Liver (tissue), 9 donors: ENCODE results near the gene SFXN2. TPM values are rescaled to one million over a fixed set of nuclear protein-coding genes. Genes with fewer than 3 reads are reported as not detected.

Experiments
- DNase-seq: peaks from one replicate; pipeline ENCODE4 v3.0.0-alpha.2; 2017; ENCODE audit warnings: low spot score
- H3K27ac ChIP-seq, 2 donors: one replicate each; pipeline ENCODE4 v1.7.0; 2013; ENCODE audit warnings: inconsistent platforms in 2 of 2, low read length in 2 of 2, control low read depth in 1 of 2, low read depth in 1 of 2, mild to moderate bottlenecking in 1 of 2
- H3K27me3 ChIP-seq, 4 donors: one replicate each; pipeline versions ENCODE4 v1.6.1 to v1.7.0; 2013; ENCODE audit warnings: low read length in 3 of 4, inconsistent platforms in 1 of 4, mild to moderate bottlenecking in 1 of 4, moderate library complexity in 1 of 4; ENCODE audit not compliant: control insufficient read depth in 4 of 4, insufficient read depth in 4 of 4
- H3K36me3 ChIP-seq, 4 donors: one replicate each; pipeline versions ENCODE4 v1.6.1 to v1.7.0; 2013; ENCODE audit warnings: low read length in 3 of 4, mild to moderate bottlenecking in 3 of 4, low read depth in 1 of 4, moderate library complexity in 1 of 4; ENCODE audit not compliant: control insufficient read depth in 4 of 4, insufficient read depth in 3 of 4
- H3K4me1 ChIP-seq, 4 donors: one replicate each; pipeline versions ENCODE4 v1.6.1 to v1.7.0; 2013; ENCODE audit warnings: low read length in 3 of 4, mild to moderate bottlenecking in 3 of 4, moderate library complexity in 1 of 4; ENCODE audit not compliant: control insufficient read depth in 4 of 4, insufficient read depth in 4 of 4
- H3K4me3 ChIP-seq, 3 donors: one replicate each; pipeline versions ENCODE4 v1.6.1 to v1.7.0; 2013; ENCODE audit warnings: low read length in 3 of 3, control low read depth in 1 of 3, low read depth in 1 of 3, mild to moderate bottlenecking in 1 of 3
- H3K9ac ChIP-seq, 2 donors: one replicate each; pipeline ENCODE4 v1.7.0; 2013; ENCODE audit warnings: low read length in 2 of 2, mild to moderate bottlenecking in 2 of 2, moderate library complexity in 2 of 2, control low read depth in 1 of 2, low read depth in 1 of 2
- H3K9me3 ChIP-seq, 4 donors: one replicate each; pipeline versions ENCODE4 v1.6.1 to v1.7.0; 2013; ENCODE audit warnings: low read length in 3 of 4; ENCODE audit not compliant: control insufficient read depth in 4 of 4
- ATF3 ChIP-seq: IDR thresholded peaks from 2 replicates; pipeline ENCODE4 v1.6.1; 2016; ENCODE audit warnings: antibody characterized with exemption
- CTCF ChIP-seq: fragments of 150-350 bp; IDR thresholded peaks from 2 replicates; pipeline ENCODE4 v1.5.1; 2017; ENCODE audit warnings: improper control_type of control experiment, low read depth, low read length; ENCODE audit not compliant: missing input control
- EGR1 ChIP-seq, 2 donors: IDR thresholded peaks; 2 replicates each; pipeline ENCODE4 v1.6.1; 2016 to 2018; ENCODE audit warnings: antibody characterized with exemption in 2 of 2, low read depth in 2 of 2
- FOXA1 ChIP-seq: IDR thresholded peaks from 2 replicates; pipeline ENCODE4 v1.6.1; 2016; ENCODE audit warnings: antibody characterized with exemption
- FOXA2 ChIP-seq: IDR thresholded peaks from 2 replicates; pipeline ENCODE4 v1.6.1; 2016; ENCODE audit warnings: antibody characterized with exemption
- GABPA ChIP-seq, 2 donors: IDR thresholded peaks in 1 of 2; conservative IDR thresholded peaks in 1 of 2; 2 replicates each; pipeline ENCODE4 v1.6.1; 2016; ENCODE audit warnings: antibody characterized with exemption in 2 of 2, mild to moderate bottlenecking in 1 of 2, moderate library complexity in 1 of 2
- HNF4A ChIP-seq, 2 donors: conservative IDR thresholded peaks; 2 replicates each; pipeline ENCODE4 v1.6.1; 2016; ENCODE audit warnings: antibody characterized with exemption in 2 of 2, mild to moderate bottlenecking in 2 of 2
- HNF4G ChIP-seq: IDR thresholded peaks from 2 replicates; pipeline ENCODE4 v1.6.1; 2016; ENCODE audit warnings: antibody characterized with exemption
- JUND ChIP-seq, 2 donors: IDR thresholded peaks; 2 replicates each; pipeline ENCODE4 v1.6.1; 2016; ENCODE audit warnings: antibody characterized with exemption in 2 of 2
- MAX ChIP-seq: IDR thresholded peaks from 2 replicates; pipeline ENCODE4 v1.6.1; 2016; ENCODE audit warnings: antibody characterized with exemption
- NR2F2 ChIP-seq: IDR thresholded peaks from 2 replicates; pipeline ENCODE4 v1.6.1; 2016; ENCODE audit warnings: antibody characterized with exemption
- RAD21 ChIP-seq, 2 donors: IDR thresholded peaks; 2 replicates each; pipeline ENCODE4 v1.6.1; 2016; ENCODE audit warnings: antibody characterized with exemption in 2 of 2, mild to moderate bottlenecking in 2 of 2
- REST ChIP-seq: IDR thresholded peaks from 2 replicates; pipeline ENCODE4 v1.6.1; 2016; ENCODE audit warnings: antibody characterized with exemption, mild to moderate bottlenecking
- RXRA ChIP-seq, 2 donors: IDR thresholded peaks; 2 replicates each; pipeline ENCODE4 v1.6.1; 2017 to 2018; ENCODE audit warnings: antibody characterized with exemption in 2 of 2, mild to moderate bottlenecking in 1 of 2
- SP1 ChIP-seq: IDR thresholded peaks from 2 replicates; pipeline ENCODE4 v1.6.1; 2018; ENCODE audit warnings: antibody characterized with exemption, mild to moderate bottlenecking
- TAF1 ChIP-seq: conservative IDR thresholded peaks from 2 replicates; pipeline ENCODE4 v1.6.1; 2016; ENCODE audit warnings: antibody characterized with exemption, mild to moderate bottlenecking
- ZBTB33 ChIP-seq: IDR thresholded peaks from 2 replicates; pipeline ENCODE4 v1.6.1; 2016; ENCODE audit warnings: antibody characterized with exemption
- WGBS: extraction: QIAGEN DNeasy Blood & Tissue Kit; methylation state at CpG from one replicate; pipeline ENCODE4 v1.1.7; 2013; 5-methylcytosine and 5-hydroxymethylcytosine counted together
- polyA plus RNA-seq, 2 donors: library from polyadenylated mRNA; stranded (reverse) in 1 of 2; unstranded in 1 of 2; fragments of 200-250 nt in 1 of 2; fragments of >200 nt in 1 of 2; fragmentation: Nextera tagmentation in 1 of 2; extraction: Ambion mirVana in 1 of 2; gene quantifications; one replicate each; pipeline versions ENCODE4 v1.2.1 to v1.2.3, GENCODE V29; 2013 to 2015
- total RNA-seq, 2 donors: library from RNA; depleted of rRNA; stranded (reverse); fragments of >200 nt; gene quantifications; one replicate each; pipeline ENCODE4 v1.2.3, GENCODE V29; 2014
- donor health status: healthy.
- donor health status: healthy.
- donor health status: healthy.
- donor health status: healthy.
- donor health status: healthy.

SFXN2 gene
- total and polyA plus RNA-seq, 4 donors: 6.0 to 22.6 (median 17.7) TPM

GRCh38 chr10:102752266-102752930 is 38.0 kb downstream of the SFXN2 start:
- TF ChIP-seq GABPA (IDR thresholded peaks at IDR 0.05 in 1 of 2, conservative IDR thresholded peaks at IDR 0.05 in 1 of 2) (no peak), HNF4A (conservative IDR thresholded peaks at IDR 0.05) (no peak), ZBTB33 (no peak), FOXA2 (no peak), TAF1 (no peak), FOXA1 (no peak), CTCF (no peak), MAX (no peak)
- H3K4me1 ChIP-seq: peaks cover 0 to 9% (median 7%) of the 10 kb centered on the region in 4 donors
- H3K9ac ChIP-seq: no peak overlapping the region
- peak overlapping the region; percentile 44 to 58 for H3K27ac ChIP-seq
- WGBS: 87% methylated on average over 9 of the region's 9 CpGs
- H3K9me3 ChIP-seq: no peaks in the 10 kb centered on the region
- H3K27me3 ChIP-seq: no peaks in the 10 kb centered on the region
- DNase-seq: no peak
- H3K36me3 ChIP-seq: no peaks in the 10 kb centered on the region
- no peak overlapping the region for H3K4me3 ChIP-seq

GRCh38 chr10:102752934-102753664 is 38.7 kb downstream of the SFXN2 start:
- no peaks in the 10 kb centered on the region for H3K36me3 ChIP-seq
- H3K9ac ChIP-seq: peak overlapping the region in 1 of 2 donors; percentile 58
- peaks cover 0 to 9% (median 7%) of the 10 kb centered on the region in 4 donors for H3K4me1 ChIP-seq
- H3K4me3 ChIP-seq: no peak overlapping the region
- H3K9me3 ChIP-seq: no peaks in the 10 kb centered on the region
- 77% methylated on average over 4 of the region's 4 CpGs for WGBS
- no peaks in the 10 kb centered on the region for H3K27me3 ChIP-seq
- DNase-seq: no peak
- H3K27ac ChIP-seq: peak overlapping the region; percentile 44 to 58
- TF ChIP-seq TAF1: no peak
- no peak for TF ChIP-seq ZBTB33
- TF ChIP-seq HNF4A (conservative IDR thresholded peaks at IDR 0.05): peak; percentile 29 to 45
- no peak for TF ChIP-seq FOXA2
- peak; percentile 20 for TF ChIP-seq HNF4G
- TF ChIP-seq CTCF: peak; percentile 48
- no peak for TF ChIP-seq REST
- no peak for TF ChIP-seq ATF3
- no peak for TF ChIP-seq NR2F2
- no peak for TF ChIP-seq GABPA (IDR thresholded peaks at IDR 0.05 in 1 of 2, conservative IDR thresholded peaks at IDR 0.05 in 1 of 2)
- no peak for TF ChIP-seq JUND (IDR thresholded peaks at IDR 0.05)
- no peak for TF ChIP-seq EGR1 (IDR thresholded peaks at IDR 0.05; ENCODE audit: low read depth in 2 of 2)
- peak in 1 of 2 donors; percentile 29 for TF ChIP-seq RXRA (IDR thresholded peaks at IDR 0.05)
- peak; percentile 85 to 94 for TF ChIP-seq RAD21 (IDR thresholded peaks at IDR 0.05)
- TF ChIP-seq SP1: no peak
